Small intestine (tissue), 7 donors: ENCODE results near the gene SIK2. TPM values are rescaled to one million over a fixed set of nuclear protein-coding genes. Genes with fewer than 3 reads are reported as not detected.

Source experiments
- DNase-seq, 2 donors: peaks; one replicate each; pipeline versions ENCODE4 v3.0.0 to v3.0.0-alpha.2; 2013
- FAIRE-seq: peaks from 2 replicates; lab custom pipeline; 2012; peaks lifted over from hg19 to GRCh38; lab: Jason Lieb, UNC
- H3K27ac ChIP-seq, 3 donors: one replicate each; pipeline ENCODE4 v1.5.1; 2013; ENCODE audit warnings: low read length in 2 of 3, mild to moderate bottlenecking in 2 of 3, control low read depth in 1 of 3, inconsistent platforms in 1 of 3, low read depth in 1 of 3, moderate library complexity in 1 of 3
- H3K27me3 ChIP-seq, 3 donors: one replicate each; pipeline ENCODE4 v1.6.1; 2013; ENCODE audit warnings: low read length in 3 of 3, inconsistent platforms in 1 of 3; ENCODE audit not compliant: control insufficient read depth in 3 of 3, insufficient read depth in 3 of 3
- H3K36me3 ChIP-seq, 3 donors: one replicate each; pipeline ENCODE4 v1.6.1; 2013; ENCODE audit warnings: low read length in 3 of 3, inconsistent platforms in 1 of 3, low read depth in 1 of 3, mild to moderate bottlenecking in 1 of 3, moderate library complexity in 1 of 3; ENCODE audit not compliant: control insufficient read depth in 3 of 3, insufficient read depth in 2 of 3
- H3K4me1 ChIP-seq, 3 donors: one replicate each; pipeline ENCODE4 v1.6.1; 2013; ENCODE audit warnings: low read length in 2 of 3, inconsistent platforms in 1 of 3, low read depth in 1 of 3, mild to moderate bottlenecking in 1 of 3, moderate library complexity in 1 of 3; ENCODE audit not compliant: control insufficient read depth in 3 of 3, insufficient read depth in 2 of 3
- H3K4me3 ChIP-seq, 3 donors: one replicate each; pipeline ENCODE4 v1.5.1; 2013; ENCODE audit warnings: low read length in 3 of 3, control low read depth in 1 of 3, inconsistent platforms in 1 of 3, low read depth in 1 of 3, mild to moderate bottlenecking in 1 of 3, moderate library complexity in 1 of 3
- H3K9me3 ChIP-seq, 2 donors: one replicate each; pipeline ENCODE4 v1.6.1; 2013; ENCODE audit warnings: low read depth in 1 of 2, low read length in 1 of 2; ENCODE audit not compliant: control insufficient read depth in 2 of 2, insufficient read depth in 1 of 2
- WGBS, 3 donors: extraction: QIAGEN DNeasy Blood & Tissue Kit; methylation state at CpG; one replicate each; pipeline ENCODE4 v1.1.7; 2013; 5-methylcytosine and 5-hydroxymethylcytosine counted together
- polyA plus RNA-seq, 4 donors: library from polyadenylated mRNA; stranded (reverse) in 3 of 4; unstranded in 1 of 4; fragments of 200-250 nt in 3 of 4; fragments of 120-200 nt in 1 of 4; gene quantifications; one replicate each; pipeline versions ENCODE4 v1.2.1 to v1.2.3, GENCODE V29; 2013
- donor health status: healthy with polysubstance abuse.
- donor health status: control.
- donor health status: control.
- donor health status: Bipolar disorder and iron deficiency.
- donor health status: healthy.

Gene SIK2
- polyA plus RNA-seq, 4 donors, result 3.8 to 22.5 (median 5.6) TPM

GRCh38 chr11:111779118-111779517, 176.9 kb downstream of the SIK2 start:
- H3K36me3 ChIP-seq, result no peaks in the 10 kb centered on the region
- H3K27ac ChIP-seq, result no peak overlapping the region
- no peaks in the 10 kb centered on the region for H3K9me3 ChIP-seq
- DNase-seq, result no peak
- 67 to 85% (median 68%) methylated on average over 6 of the region's 6 CpGs for WGBS, 3 donors
- no peak overlapping the region for H3K4me3 ChIP-seq
- no peak for FAIRE-seq
- H3K27me3 ChIP-seq, result no peaks in the 10 kb centered on the region
- peaks cover 1 to 37% (median 2%) of the 10 kb centered on the region in 3 donors for H3K4me1 ChIP-seq

Other genes starting within 250 kb of the SIK2 start
- gene POU2AF1, start 223.2 kb upstream of the SIK2 start, polyA plus RNA-seq, result 1 to 10 TPM; 1.0 to 9.2 (median 3.4) TPM
- gene BTG4, start 90.1 kb upstream of the SIK2 start, polyA plus RNA-seq, result not detected
- under 1 TPM in 1 of 4 donors, not detected in 3; 0.03 TPM for gene HOATZ, start 87.7 kb upstream of the SIK2 start, polyA plus RNA-seq
- gene LAYN, start 61.7 kb upstream of the SIK2 start, polyA plus RNA-seq, result 1 to 10 TPM in 3 of 4 donors, not detected in 1; 2.4 to 9.9 (median 3.8) TPM
- 10 to 100 TPM in 3 of 4 donors, 1 to 10 TPM in 1; 9.5 to 38.4 (median 14.4) TPM for gene PPP2R1B, start 163.9 kb downstream of the SIK2 start, polyA plus RNA-seq